Naive thymus-derived CD8-positive, alpha-beta T cell (primary cell): Measurements from ENCODE around the gene EGLN1. TPM values are rescaled to one million over a fixed set of nuclear protein-coding genes. Genes with fewer than 3 reads are reported as not detected.

Experiments
- ATAC-seq, 2 donors: fragments of 150-1000 bp; cut with Tn5 transposase in 1 of 2; sonication (Bioruptor Pico), chemical (Tn5 transposase) in 1 of 2; 1 replicate in 1 of 2; 2 replicates in 1 of 2; pipeline ENCODE4 v1.10.0; 2021; ENCODE audit warnings: mild to moderate bottlenecking in 2 of 2, moderate library complexity in 2 of 2
- POLR2A ChIA-PET: fragments of 350-600 bp; sonication (Branson Sonifier 250); formaldehyde crosslinking; loops from one replicate; lab custom pipeline; 2021; ENCODE audit warnings: antibody characterized with exemption; lab: Charles Lee
- DNase-seq, 10 donors: peaks; one replicate each; pipeline versions ENCODE4 v3.0.0 to v3.0.0-alpha.2; 2020 to 2022
- H3K27ac Mint-ChIP-seq, 10 donors: one replicate each; pipeline ENCODE4 v1.8.0; 2020 to 2022; ENCODE audit warnings: mild to moderate bottlenecking in 10 of 10, mixed read lengths in 10 of 10, moderate library complexity in 4 of 10, inconsistent platforms in 1 of 10
- H3K27me3 Mint-ChIP-seq, 5 donors: one replicate each; pipeline ENCODE4 v1.8.0; 2021 to 2022; ENCODE audit warnings: mixed read lengths in 5 of 5
- H3K36me3 Mint-ChIP-seq, 3 donors: one replicate each; pipeline ENCODE4 v1.8.0; 2020 to 2022; ENCODE audit warnings: mixed read lengths in 3 of 3, mild to moderate bottlenecking in 2 of 3, inconsistent platforms in 1 of 3
- H3K4me1 Mint-ChIP-seq, 4 donors: one replicate each; pipeline ENCODE4 v1.8.0; 2021 to 2022; ENCODE audit warnings: mixed read lengths in 4 of 4
- H3K4me3 Mint-ChIP-seq, 10 donors: one replicate each; pipeline ENCODE4 v1.8.0; 2020 to 2022; ENCODE audit warnings: mild to moderate bottlenecking in 10 of 10, mixed read lengths in 10 of 10, moderate library complexity in 6 of 10, inconsistent platforms in 1 of 10
- H3K9me3 Mint-ChIP-seq, 9 donors: one replicate each; pipeline ENCODE4 v1.8.0; 2020 to 2022; ENCODE audit warnings: mixed read lengths in 9 of 9, mild to moderate bottlenecking in 3 of 9, inconsistent platforms in 1 of 9, moderate library complexity in 1 of 9
- polyA plus RNA-seq, 3 donors: library from polyadenylated mRNA; unstranded; fragments of 300-500 nt; fragmentation: Illumina TruSeq; gene quantifications; one replicate each; pipeline ENCODE4 v1.2.3, GENCODE V29; 2021
- total RNA-seq, 8 experiments: library from RNA in 2 of 8; stranded (reverse) in 2 of 8; gene quantifications; one replicate each; pipeline ENCODE4 v1.2.3 and lab custom pipeline; 2021 to 2026

Gene EGLN1
- total and polyA plus RNA-seq, 5 experiments from 2014 or later, result 17.8 to 32.7 (median 27.3) TPM

DNA sequence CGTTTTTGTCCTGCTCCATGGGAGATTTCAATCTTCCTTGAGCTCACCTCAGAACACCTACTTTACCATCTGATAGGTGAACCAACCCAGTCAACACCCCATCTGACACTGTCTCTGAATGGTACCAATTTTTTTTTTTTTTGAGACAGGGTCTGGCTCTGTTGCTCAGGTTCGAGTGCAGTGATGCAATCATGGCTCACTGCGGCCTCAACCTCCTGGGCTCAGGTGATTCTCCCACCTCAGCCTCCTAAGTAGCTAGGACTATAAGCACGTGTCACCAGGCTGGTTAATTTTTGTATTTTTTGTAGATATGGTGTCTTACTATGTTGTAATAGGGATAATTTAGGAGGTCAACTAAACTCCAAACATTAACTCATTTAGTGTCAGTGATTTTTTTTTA, 47.7 kb downstream of the EGLN1 start:
- Mint-ChIP-seq H3K36me3 (peaks cover 0 to 26% (median 0%) of the 10 kb centered on the region in 3 donors), H3K27ac (no peak overlapping the region), H3K9me3 (no peaks in the 10 kb centered on the region), H3K4me3 (no peak overlapping the region), H3K27me3 (no peaks in the 10 kb centered on the region), H3K4me1 (peaks cover 24 to 30% (median 27%) of the 10 kb centered on the region in 4 donors)
- DNase-seq, result no peak
- no peak for ATAC-seq
- POLR2A ChIA-PET, result no interaction called here

DNA sequence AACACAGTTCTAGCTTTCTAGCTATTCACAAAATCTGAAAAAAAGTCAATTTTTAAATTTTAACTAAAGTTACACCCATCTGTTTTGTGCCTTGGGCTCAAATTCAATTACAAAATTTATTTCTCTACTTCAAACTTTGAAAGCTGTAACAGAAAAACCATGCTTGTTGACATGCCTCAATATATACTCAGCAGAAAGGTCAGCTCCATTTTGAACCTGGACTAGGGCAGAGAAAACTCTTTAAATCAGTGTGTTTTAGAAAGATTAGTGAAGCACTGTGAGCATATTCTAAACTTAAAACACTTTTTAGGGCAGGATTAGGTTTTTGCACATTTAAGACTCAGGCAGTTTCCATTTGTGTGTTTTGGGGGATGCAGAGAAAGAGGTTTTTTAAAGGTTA, 49.6 kb downstream of the EGLN1 start:
- Mint-ChIP-seq H3K4me3 (no peak overlapping the region), H3K4me1 (peaks cover 11 to 13% (median 12%) of the 10 kb centered on the region in 4 donors), H3K9me3 (no peaks in the 10 kb centered on the region), H3K27ac (no peak overlapping the region), H3K27me3 (no peaks in the 10 kb centered on the region), H3K36me3 (peaks cover 0 to 45% (median 0%) of the 10 kb centered on the region in 3 donors)
- DNase-seq (no peak), ATAC-seq (no peak)
- POLR2A ChIA-PET, result no interaction called here

DNA sequence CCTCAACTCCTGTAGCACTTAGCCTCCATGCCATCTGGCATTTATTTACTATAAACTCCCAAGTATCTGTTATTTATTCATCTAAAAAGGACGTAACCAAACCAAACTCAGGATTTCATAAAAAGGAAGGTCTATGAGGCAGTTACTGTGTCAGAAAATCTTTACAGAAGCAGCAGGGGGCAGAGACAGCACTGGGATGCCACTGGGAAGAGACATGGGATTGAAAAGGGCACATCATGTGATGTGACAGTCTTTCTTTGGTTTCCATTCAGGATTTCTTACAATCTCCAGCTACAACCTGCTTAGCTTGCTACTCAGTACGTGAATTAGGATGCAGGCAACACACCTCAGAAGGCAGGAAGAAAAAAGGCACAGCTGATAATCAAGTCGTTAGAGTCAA, 52.8 kb downstream of the EGLN1 start:
- no peak overlapping the region for H3K4me3 Mint-ChIP-seq
- H3K27me3 Mint-ChIP-seq, result no peaks in the 10 kb centered on the region
- H3K9me3 Mint-ChIP-seq, result no peaks in the 10 kb centered on the region
- DNase-seq, result no peak
- peaks cover 0 to 5% (median under 1%) of the 10 kb centered on the region in 4 donors for H3K4me1 Mint-ChIP-seq
- H3K27ac Mint-ChIP-seq, result peak overlapping the region in 3 of 10 donors; percentile 18 to 41 (median 29)
- no peak for ATAC-seq
- POLR2A ChIA-PET, result no interaction called here
- peaks cover 0 to 70% (median 0%) of the 10 kb centered on the region in 3 donors for H3K36me3 Mint-ChIP-seq

DNA sequence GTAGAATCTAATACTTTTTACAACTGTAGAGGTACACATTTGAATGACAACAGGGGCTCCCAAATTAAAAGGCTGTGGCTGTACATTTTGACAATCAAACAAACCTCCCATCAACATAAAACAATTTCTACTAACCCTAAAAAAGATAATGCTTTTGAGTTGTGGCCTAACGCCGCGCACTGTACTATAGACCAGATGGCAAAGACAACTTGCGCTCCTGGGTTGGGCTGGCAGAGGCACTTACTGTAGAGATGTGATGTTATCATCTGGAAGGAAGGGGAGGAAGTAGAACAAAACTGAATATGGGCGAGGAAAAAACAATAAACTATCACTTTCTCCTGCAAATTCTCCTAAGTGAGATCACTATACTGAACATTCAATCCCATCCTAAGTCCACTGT, 57.9 kb downstream of the EGLN1 start:
- ATAC-seq (no peak), DNase-seq (no peak)
- no peaks in the 10 kb centered on the region for H3K9me3 Mint-ChIP-seq
- POLR2A ChIA-PET, result no interaction called here
- H3K27me3 Mint-ChIP-seq, result no peaks in the 10 kb centered on the region
- H3K4me1 Mint-ChIP-seq, result peaks cover 0 to 2% (median under 1%) of the 10 kb centered on the region in 4 donors
- H3K4me3 Mint-ChIP-seq, result no peak overlapping the region
- H3K27ac Mint-ChIP-seq, result peak overlapping the region in 4 of 10 donors; percentile 2 to 70 (median 48)
- H3K36me3 Mint-ChIP-seq, result peaks cover 0 to 67% (median 0%) of the 10 kb centered on the region in 3 donors

DNA sequence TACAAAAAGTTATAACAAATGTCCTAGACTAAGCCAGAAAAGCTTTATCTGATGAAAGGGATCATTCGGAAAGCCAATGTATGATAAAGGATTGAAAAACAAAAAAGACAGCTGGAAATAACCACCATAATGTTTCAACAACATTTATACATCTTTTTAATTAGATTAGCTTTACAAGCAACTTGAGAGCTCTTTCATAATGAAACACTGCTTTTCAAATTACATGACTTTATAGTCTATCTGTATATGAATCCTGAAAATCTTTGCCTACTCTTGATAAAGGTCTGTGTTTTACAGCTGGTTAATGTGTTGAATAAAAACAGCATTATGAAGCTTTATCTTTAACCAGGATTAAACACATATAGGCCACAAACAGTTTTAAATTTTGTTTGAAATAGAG, 58.5 kb downstream of the EGLN1 start:
- Mint-ChIP-seq H3K36me3 (peaks cover 0 to 62% (median 0%) of the 10 kb centered on the region in 3 donors), H3K9me3 (no peaks in the 10 kb centered on the region), H3K4me3 (no peak overlapping the region), H3K4me1 (peaks cover 0 to 2% (median under 1%) of the 10 kb centered on the region in 4 donors), H3K27ac (peak overlapping the region in 3 of 10 donors; percentile 20 to 44 (median 26)), H3K27me3 (no peaks in the 10 kb centered on the region)
- ATAC-seq, result no peak
- no peak for DNase-seq
- POLR2A ChIA-PET, result no interaction called here

DNA sequence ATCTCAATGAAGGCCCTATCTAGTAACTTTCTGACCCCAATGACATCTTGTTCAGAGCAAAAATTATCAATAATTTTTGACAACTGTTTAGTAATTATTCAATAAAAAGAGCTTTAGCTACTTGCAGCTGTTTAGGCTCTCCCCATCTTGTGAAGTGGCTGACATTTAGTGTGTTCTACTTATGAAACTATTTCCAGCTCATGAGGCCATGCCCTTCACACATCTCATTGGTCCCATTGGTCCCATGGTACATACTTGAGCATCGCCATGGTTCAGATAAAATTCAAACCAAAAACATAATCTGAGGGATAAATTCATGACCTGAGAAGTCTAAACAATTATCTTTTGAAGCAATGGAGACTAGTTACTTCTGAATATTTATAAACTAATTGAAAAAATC, 59.8 kb downstream of the EGLN1 start:
- H3K4me1 Mint-ChIP-seq, result peaks cover 2 to 9% (median 8%) of the 10 kb centered on the region in 4 donors
- no peaks in the 10 kb centered on the region for H3K27me3 Mint-ChIP-seq
- no peaks in the 10 kb centered on the region for H3K9me3 Mint-ChIP-seq
- ATAC-seq (no peak), DNase-seq (no peak)
- no peak overlapping the region for H3K4me3 Mint-ChIP-seq
- POLR2A ChIA-PET, result interaction anchor here (0.6 kb wide), 1 partner anchor 13 kb away, joined by 3 read pairs; no protein-coding TSS in a partner anchor
- H3K36me3 Mint-ChIP-seq, result peaks cover 0 to 49% (median 0%) of the 10 kb centered on the region in 3 donors
- H3K27ac Mint-ChIP-seq, result peak overlapping the region in 5 of 10 donors; percentile 13 to 68 (median 40)

DNA sequence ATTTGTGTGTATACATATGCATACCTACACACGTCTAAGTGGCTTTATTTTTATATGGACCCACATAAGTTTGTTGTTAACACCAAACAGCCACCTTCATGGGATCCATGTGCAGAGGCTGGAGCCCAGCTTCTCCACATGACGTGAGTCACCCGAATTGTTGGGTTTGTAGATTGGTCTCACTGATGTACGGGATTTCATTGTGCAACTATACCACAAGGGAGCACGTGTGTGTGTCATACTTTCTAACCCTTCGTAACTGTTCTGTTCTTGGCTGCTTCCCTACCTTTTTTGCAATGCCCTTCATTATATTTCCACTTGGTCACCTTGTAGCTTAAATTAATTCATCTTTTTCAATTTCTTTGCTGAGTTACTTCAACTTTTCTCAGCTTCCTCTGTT, 63.0 kb downstream of the EGLN1 start:
- Mint-ChIP-seq H3K27ac (peak overlapping the region in 2 of 10 donors; percentile 26 to 40), H3K9me3 (no peaks in the 10 kb centered on the region), H3K4me3 (no peak overlapping the region), H3K27me3 (no peaks in the 10 kb centered on the region), H3K4me1 (peaks cover 2 to 10% (median 7%) of the 10 kb centered on the region in 4 donors), H3K36me3 (peaks cover 0 to 27% (median 0%) of the 10 kb centered on the region in 3 donors)
- no peak for ATAC-seq
- no peak for DNase-seq
- POLR2A ChIA-PET, result no interaction called here

DNA sequence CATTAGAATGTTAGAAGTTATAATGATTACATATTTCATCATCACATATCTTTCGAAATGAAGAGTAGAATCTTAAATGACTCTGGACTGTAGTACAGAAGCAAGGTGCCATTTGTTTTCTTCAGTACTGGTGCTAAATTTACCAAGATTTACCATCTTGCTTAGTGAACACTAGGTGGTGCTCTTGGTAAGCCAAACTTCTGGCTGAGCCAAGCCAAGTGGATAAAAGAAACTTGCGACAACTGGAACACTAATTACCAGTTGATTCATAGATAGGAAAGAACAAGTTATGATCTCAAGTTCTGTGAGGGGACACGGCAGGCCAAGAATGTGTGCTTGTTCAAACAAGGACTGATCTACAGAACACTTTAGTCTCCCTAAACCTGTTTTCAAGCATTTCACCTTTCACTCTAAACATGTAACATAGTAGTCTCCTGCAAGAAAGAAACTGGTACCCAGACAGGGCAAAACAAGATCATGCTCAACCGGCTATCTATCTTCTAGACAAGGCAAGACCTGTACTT, 64.2 kb downstream of the EGLN1 start:
- Mint-ChIP-seq H3K36me3 (peaks cover 0 to 23% (median 0%) of the 10 kb centered on the region in 3 donors), H3K4me3 (no peak overlapping the region), H3K27ac (peak overlapping the region in 5 of 10 donors; percentile 7 to 56 (median 33)), H3K9me3 (no peaks in the 10 kb centered on the region), H3K27me3 (no peaks in the 10 kb centered on the region), H3K4me1 (peaks cover 2 to 10% (median 7%) of the 10 kb centered on the region in 4 donors)
- DNase-seq (peak in 7 of 10 donors; percentile 18 to 63 (median 36)), ATAC-seq (peak; percentile 85 to 90)
- POLR2A ChIA-PET, result interaction anchor here (0.7 kb wide), 1 partner anchor 243 kb away, joined by 3 read pairs; no protein-coding TSS in a partner anchor

DNA sequence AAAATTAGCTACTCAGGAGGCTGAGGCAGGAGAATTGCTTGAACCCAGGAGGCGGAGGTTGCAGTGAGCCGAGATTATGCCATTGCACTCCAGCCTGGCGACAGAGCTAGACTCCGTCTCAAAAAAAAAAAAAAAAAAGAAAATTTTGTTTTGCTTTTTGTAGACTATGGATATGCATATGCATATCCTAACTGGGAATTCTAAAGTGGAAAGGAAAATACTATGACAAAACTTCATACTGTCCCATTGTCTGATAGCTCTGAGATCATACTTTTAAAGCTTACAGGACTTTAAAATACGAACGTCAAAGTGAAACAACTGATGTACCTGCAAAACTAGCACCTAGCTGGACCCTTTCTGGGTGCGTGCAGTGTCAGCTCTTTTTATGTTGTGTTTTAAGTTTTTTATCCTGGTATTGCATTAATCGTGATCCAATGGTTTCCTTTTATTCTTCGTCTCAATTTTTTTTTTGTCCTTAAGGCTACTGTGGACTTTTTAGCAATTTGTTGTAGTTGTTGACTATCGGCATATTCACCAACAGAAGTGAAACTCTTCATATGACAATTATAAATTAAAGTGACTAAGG, 64.8 kb downstream of the EGLN1 start:
- ATAC-seq (peak in 1 of 2 donors; percentile 19), DNase-seq (no peak)
- Mint-ChIP-seq H3K27me3 (no peaks in the 10 kb centered on the region), H3K4me3 (no peak overlapping the region), H3K4me1 (peaks cover 2 to 10% (median 7%) of the 10 kb centered on the region in 4 donors), H3K9me3 (no peaks in the 10 kb centered on the region), H3K27ac (peak overlapping the region in 2 of 10 donors; percentile 7 to 29), H3K36me3 (peaks cover 0 to 29% (median 2%) of the 10 kb centered on the region in 3 donors)
- POLR2A ChIA-PET, result interaction anchor here (0.7 kb wide), 1 partner anchor 243 kb away, joined by 3 read pairs; no protein-coding TSS in a partner anchor

DNA sequence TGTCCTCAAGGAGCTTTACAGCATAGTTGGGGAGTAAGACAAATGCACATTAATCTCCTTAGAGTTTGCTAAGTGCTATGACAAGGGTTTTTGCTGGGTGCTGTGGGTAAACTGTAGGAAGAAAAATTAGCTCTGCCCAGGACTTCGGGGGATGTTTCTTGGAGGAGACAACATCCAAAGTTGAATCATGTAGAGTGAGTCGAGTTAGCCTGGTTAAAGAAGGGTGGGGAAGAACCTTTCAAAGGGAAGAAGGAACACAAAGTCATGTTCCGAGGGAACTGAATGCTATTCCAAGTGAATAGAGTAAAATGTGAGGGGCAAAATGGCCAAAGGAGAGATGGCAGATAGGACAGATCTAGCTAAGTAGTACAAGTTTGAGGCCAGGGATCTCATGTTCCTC, 66.9 kb downstream of the EGLN1 start:
- H3K4me1 Mint-ChIP-seq, result peaks cover 0 to 10% (median 7%) of the 10 kb centered on the region in 4 donors
- POLR2A ChIA-PET, result no interaction called here
- peak overlapping the region in 5 of 10 donors; percentile 3 to 64 (median 32) for H3K27ac Mint-ChIP-seq
- DNase-seq (no peak), ATAC-seq (no peak)
- no peak overlapping the region for H3K4me3 Mint-ChIP-seq
- no peaks in the 10 kb centered on the region for H3K9me3 Mint-ChIP-seq
- peaks cover 0 to 34% (median 11%) of the 10 kb centered on the region in 3 donors for H3K36me3 Mint-ChIP-seq
- H3K27me3 Mint-ChIP-seq, result no peaks in the 10 kb centered on the region

DNA sequence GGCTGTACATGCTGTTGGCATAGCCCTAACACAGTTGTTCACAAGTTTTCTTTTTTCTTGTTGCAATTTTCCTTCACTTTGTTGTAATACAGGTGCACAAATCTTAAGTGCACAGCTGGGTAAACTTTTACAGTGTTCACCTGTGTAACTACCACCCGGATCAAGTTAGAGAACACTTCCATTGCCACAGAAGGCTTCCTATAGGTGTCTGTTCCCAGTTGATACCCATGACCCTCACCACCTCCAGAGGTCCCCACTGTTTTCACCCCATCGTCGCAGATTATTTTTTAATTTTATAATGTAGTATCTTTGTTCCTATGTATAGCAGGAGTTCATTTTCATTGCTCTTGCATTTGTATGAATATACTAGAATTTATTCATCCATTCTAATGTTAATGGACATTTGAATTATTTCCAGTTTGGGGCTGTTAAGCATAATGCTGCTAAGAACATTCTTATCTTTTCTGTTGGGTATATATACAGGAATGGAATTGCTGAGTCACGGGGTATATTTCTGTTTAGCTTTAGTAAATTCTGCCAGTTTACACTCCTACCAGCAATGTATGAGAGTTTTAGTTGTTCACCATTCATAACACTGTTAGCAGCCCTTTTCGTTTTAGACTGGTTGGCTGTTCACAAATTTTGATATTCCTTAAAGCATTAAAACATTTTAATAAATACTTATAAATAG, 67.6 kb downstream of the EGLN1 start:
- H3K27me3 Mint-ChIP-seq, result no peaks in the 10 kb centered on the region
- H3K27ac Mint-ChIP-seq, result no peak overlapping the region
- DNase-seq (no peak), ATAC-seq (no peak)
- H3K4me3 Mint-ChIP-seq, result no peak overlapping the region
- peaks cover 0 to 10% (median 7%) of the 10 kb centered on the region in 4 donors for H3K4me1 Mint-ChIP-seq
- POLR2A ChIA-PET, result no interaction called here
- peaks cover 0 to 39% (median 11%) of the 10 kb centered on the region in 3 donors for H3K36me3 Mint-ChIP-seq
- no peaks in the 10 kb centered on the region for H3K9me3 Mint-ChIP-seq

DNA sequence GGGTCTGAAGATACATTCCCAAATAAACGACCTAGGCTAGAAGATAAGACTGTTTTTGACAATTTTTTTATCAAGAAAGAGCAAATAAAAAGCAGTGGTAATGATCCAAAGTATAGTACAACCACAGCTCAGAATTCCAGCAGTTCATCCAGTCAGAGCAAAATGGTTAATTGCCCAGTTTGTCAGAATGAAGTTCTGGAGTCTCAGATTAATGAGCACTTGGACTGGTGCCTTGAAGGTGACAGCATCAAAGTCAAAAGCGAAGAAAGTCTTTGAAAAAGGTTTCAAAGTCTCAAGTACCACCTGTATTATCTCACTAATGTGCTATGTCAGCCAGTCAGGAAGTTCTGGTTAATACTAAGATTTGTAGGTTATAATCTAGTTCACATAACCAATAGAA, 69.0 kb downstream of the EGLN1 start:
- Mint-ChIP-seq H3K9me3 (no peaks in the 10 kb centered on the region), H3K4me3 (no peak overlapping the region), H3K27me3 (no peaks in the 10 kb centered on the region), H3K4me1 (peaks cover 2 to 9% (median 6%) of the 10 kb centered on the region in 4 donors), H3K27ac (peak overlapping the region in 2 of 10 donors; percentile 15 to 17), H3K36me3 (peaks cover 0 to 49% (median 13%) of the 10 kb centered on the region in 3 donors)
- POLR2A ChIA-PET, result no interaction called here
- DNase-seq (no peak), ATAC-seq (no peak)
